PC-9 (cell line): ENCODE data around the gene MITF. TPM values are rescaled to one million over a fixed set of nuclear protein-coding genes. Genes with fewer than 3 reads are reported as not detected.

Experiments
- BruUV-seq: library from RNA; stranded (reverse); fragments of 400-500 nt; replicated peaks from 2 replicates; lab custom pipeline; 2021; lab: Mats Ljungman, UMichigan
- CTCF ChIA-PET: fragments of 300-600 bp; sonication (Branson Sonifier 250); formaldehyde crosslinking; loops from one replicate; lab custom pipeline; 2022; ENCODE audit warnings: antibody characterized with exemption; lab: Charles Lee
- POLR2A ChIA-PET: fragments of 300-600 bp; sonication (Branson Sonifier 250); formaldehyde crosslinking; loops from one replicate; lab custom pipeline; 2022; ENCODE audit warnings: antibody characterized with exemption; ENCODE audit not compliant: unreplicated experiment; lab: Charles Lee
- DNase-seq, 2 experiments: peaks; one replicate each; pipeline versions ENCODE4 v3.0.0 to v3.0.0-alpha.2; 2015 to 2022; ENCODE audit warnings: mixed read lengths in 1 of 2
- H2AFZ ChIP-seq: fragments of 200-600 bp; sonication (generic); 2 replicates; pipeline ENCODE4 v1.8.1; 2017; ENCODE audit warnings: antibody characterized with exemption
- H3F3A ChIP-seq: fragments of 200-600 bp; sonication (generic); 2 replicates; pipeline ENCODE4 v1.8.1; 2017; ENCODE audit warnings: antibody characterized with exemption, mild to moderate bottlenecking, low read depth; ENCODE audit not compliant: insufficient read depth
- H3K27ac ChIP-seq: fragments of 200-600 bp; sonication (generic); 2 replicates; pipeline ENCODE4 v1.6.1; 2016; ENCODE audit warnings: mixed run types
- H3K27me3 ChIP-seq: fragments of 200-600 bp; sonication (generic); 2 replicates; pipeline ENCODE4 v1.6.1; 2016; ENCODE audit warnings: low read depth, mixed run types; ENCODE audit not compliant: insufficient read depth
- H3K36me3 ChIP-seq: fragments of 200-600 bp; sonication (generic); 2 replicates; pipeline ENCODE4 v1.6.1; 2016; ENCODE audit warnings: low read depth, mixed run types
- H3K4me1 ChIP-seq: fragments of 200-600 bp; sonication (generic); replicated peaks from 2 replicates; pipeline ENCODE4 v1.6.1; 2016; ENCODE audit warnings: mixed run types; ENCODE audit not compliant: insufficient read depth
- H3K4me2 ChIP-seq: fragments of 200-600 bp; sonication (generic); 2 replicates; pipeline ENCODE4 v1.6.1; 2017; ENCODE audit warnings: mixed run types
- H3K4me3 ChIP-seq: fragments of 200-600 bp; sonication (generic); 2 replicates; pipeline ENCODE4 v1.6.1; 2016; ENCODE audit warnings: mixed run types
- H3K79me2 ChIP-seq: fragments of 200-600 bp; sonication (generic); 2 replicates; pipeline ENCODE4 v1.6.1; 2017; ENCODE audit warnings: low read depth, mixed run types
- H3K9me2 ChIP-seq: fragments of 200-600 bp; sonication (generic); 2 replicates; pipeline ENCODE4 v1.8.1; 2017; ENCODE audit warnings: mild to moderate bottlenecking; ENCODE audit not compliant: insufficient read depth
- H3K9me3 ChIP-seq: fragments of 200-600 bp; sonication (generic); 2 replicates; pipeline ENCODE4 v1.8.1; 2016; ENCODE audit warnings: low read depth; ENCODE audit not compliant: insufficient read depth
- H4K20me1 ChIP-seq: fragments of 200-600 bp; sonication (generic); 2 replicates; pipeline ENCODE4 v1.8.1; 2017; ENCODE audit not compliant: insufficient read depth
- EZH2 ChIP-seq: fragments of 200-600 bp; sonication (generic); IDR thresholded peaks from 2 replicates; pipeline ENCODE4 v1.8.0; 2017; ENCODE audit warnings: antibody characterized with exemption, low read depth
- intact Hi-C: fragments of 100-400 bp; cut with micrococcal nuclease; formaldehyde crosslinking; loops from one replicate; pipeline ENCODE4 v1.10.0; 2022; ENCODE audit not compliant: unreplicated experiment
- total RNA-seq: library from RNA; stranded (reverse); gene quantifications from 2 replicates; pipeline ENCODE4 v1.2.3, GENCODE V29; 2021
- TF ChIP-seq, protein P1 (sequence below): fragments of 200-600 bp; sonication (generic); conservative IDR thresholded peaks from 2 replicates; pipeline ENCODE4 v1.6.1; 2017; ENCODE audit warnings: mixed run types, antibody characterized with exemption, mild to moderate bottlenecking, moderate library complexity

MITF gene
- total RNA-seq, 1 experiment from 2014 or later: 15.5 TPM

DNA sequence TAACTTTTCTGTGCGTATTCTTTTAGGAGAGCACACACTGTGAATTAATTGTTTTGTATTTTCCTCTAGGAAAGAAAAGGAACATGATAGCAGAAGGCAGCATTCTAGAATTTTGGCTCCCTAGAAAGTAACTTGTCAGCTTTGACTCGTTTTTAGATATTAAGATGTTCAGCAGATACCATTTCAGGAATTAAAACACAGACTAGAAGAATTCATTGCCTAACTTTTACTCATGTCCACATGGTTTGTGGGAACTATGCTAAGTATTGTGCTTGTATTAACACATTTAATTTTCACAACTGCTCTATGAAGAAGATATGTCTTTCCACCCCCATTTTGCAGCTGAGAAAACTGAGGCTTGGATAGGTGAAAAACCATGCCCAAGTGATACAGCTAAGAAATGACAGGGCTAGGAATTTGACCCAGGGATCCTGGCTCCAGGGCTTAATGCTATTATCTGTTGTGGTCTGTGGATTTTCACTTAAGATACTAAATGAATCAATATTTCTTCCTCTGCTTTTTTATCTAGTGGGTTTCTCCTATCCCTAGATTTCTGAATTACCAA is 128.8 kb downstream of the MITF start:
- Histone ChIP-seq H3F3A (peaks cover 17% of the 10 kb centered on the region; the same call in 1 of the 2 replicates), H3K27me3 (no peaks in the 10 kb centered on the region), H3K79me2 (no peaks in the 10 kb centered on the region), H3K27ac (peak overlapping the region; percentile 83), H3K4me3 (no peak overlapping the region), H3K36me3 (no peaks in the 10 kb centered on the region), H3K9me2 (no peaks in the 10 kb centered on the region), H3K4me2 (peak overlapping the region; percentile 65), H3K9me3 (no peaks in the 10 kb centered on the region), H3K4me1 (peaks cover 53% of the 10 kb centered on the region), H2AFZ (no peak overlapping the region), H4K20me1 (no peaks in the 10 kb centered on the region)
- intact Hi-C loops: loop anchor here (2.0 to 10.0 kb wide), 3 partner anchors 81 to 853 kb away; partner anchors contain the start of genes EOGT and MITF
- no peak for TF ChIP-seq EZH2
- TF ChIP-seq, protein P1, sequence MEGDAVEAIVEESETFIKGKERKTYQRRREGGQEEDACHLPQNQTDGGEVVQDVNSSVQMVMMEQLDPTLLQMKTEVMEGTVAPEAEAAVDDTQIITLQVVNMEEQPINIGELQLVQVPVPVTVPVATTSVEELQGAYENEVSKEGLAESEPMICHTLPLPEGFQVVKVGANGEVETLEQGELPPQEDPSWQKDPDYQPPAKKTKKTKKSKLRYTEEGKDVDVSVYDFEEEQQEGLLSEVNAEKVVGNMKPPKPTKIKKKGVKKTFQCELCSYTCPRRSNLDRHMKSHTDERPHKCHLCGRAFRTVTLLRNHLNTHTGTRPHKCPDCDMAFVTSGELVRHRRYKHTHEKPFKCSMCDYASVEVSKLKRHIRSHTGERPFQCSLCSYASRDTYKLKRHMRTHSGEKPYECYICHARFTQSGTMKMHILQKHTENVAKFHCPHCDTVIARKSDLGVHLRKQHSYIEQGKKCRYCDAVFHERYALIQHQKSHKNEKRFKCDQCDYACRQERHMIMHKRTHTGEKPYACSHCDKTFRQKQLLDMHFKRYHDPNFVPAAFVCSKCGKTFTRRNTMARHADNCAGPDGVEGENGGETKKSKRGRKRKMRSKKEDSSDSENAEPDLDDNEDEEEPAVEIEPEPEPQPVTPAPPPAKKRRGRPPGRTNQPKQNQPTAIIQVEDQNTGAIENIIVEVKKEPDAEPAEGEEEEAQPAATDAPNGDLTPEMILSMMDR: no peak
- ChIA-PET CTCF (no interaction called here), POLR2A (no interaction called here)
- BruUV-seq: no TSS peak
- DNase-seq: no peak

DNA sequence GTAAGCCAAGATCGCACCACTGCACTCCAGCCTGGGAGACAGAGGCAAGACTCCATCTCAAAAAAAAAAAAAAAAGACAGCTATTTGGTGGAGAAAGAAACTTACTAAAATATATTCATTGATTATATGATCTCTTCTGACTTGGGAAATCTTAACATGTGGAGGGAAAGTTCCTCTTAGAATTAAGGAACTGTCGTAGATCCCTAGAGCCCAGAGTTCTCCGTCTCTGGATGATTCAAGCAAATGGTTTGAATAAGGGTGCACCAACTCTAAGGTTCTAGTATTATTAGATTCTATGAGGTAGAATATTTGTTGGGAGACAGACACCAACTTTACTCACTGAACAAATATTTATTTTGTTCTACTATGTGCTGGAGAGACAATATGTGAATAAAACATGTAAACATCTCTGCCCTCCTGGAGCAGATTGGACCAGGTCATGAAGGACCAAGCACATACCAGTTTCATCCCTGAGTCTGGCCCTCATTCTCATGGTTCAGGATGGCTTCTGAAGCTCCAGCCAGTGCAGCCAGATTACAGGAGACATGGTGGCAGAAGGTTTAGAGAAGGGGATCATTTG is 129.7 kb downstream of the MITF start:
- ChIA-PET CTCF (interaction anchor here (0.6 kb wide), 1 partner anchor 178 kb away, joined by 3 read pairs; no protein-coding TSS in a partner anchor), POLR2A (no interaction called here)
- no peaks in the 10 kb centered on the region for H3K79me2 ChIP-seq
- TF ChIP-seq EZH2: no peak
- TF ChIP-seq, protein P1: no peak
- no peak overlapping the region for H3K27ac ChIP-seq
- H3K36me3 ChIP-seq: no peaks in the 10 kb centered on the region
- no peak overlapping the region for H3K4me2 ChIP-seq
- no peaks in the 10 kb centered on the region for H3K9me2 ChIP-seq
- no peaks in the 10 kb centered on the region for H4K20me1 ChIP-seq
- BruUV-seq: no TSS peak
- H3K4me3 ChIP-seq: no peak overlapping the region
- peaks cover 17% of the 10 kb centered on the region; the same call in 1 of the 2 replicates for H3F3A ChIP-seq
- H3K27me3 ChIP-seq: no peaks in the 10 kb centered on the region
- H2AFZ ChIP-seq: no peak overlapping the region
- no peak for DNase-seq
- intact Hi-C loops: loop anchor here (5.0 to 10.0 kb wide), 2 partner anchors 82 to 854 kb away; partner anchors contain the start of gene EOGT
- peaks cover 53% of the 10 kb centered on the region for H3K4me1 ChIP-seq
- H3K9me3 ChIP-seq: no peaks in the 10 kb centered on the region

DNA sequence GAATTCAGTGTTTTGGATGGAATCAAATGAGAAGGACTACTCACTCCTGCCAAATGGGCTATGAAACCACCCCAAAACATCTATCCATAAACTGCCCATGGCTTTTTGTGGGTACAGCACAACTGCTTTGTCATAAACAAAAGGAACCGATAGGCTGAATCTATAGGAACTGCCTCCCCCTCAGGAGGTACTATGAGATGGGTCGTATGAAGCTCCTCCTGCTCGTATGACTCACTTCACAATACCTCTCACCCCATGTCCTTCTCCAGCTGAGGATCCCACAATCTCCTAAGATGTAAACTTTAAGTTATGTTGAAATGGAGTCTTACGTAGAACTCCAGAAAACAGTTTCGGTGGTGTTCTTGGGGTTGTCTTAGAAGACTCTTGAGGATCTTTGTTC is 130.4 kb downstream of the MITF start:
- Histone ChIP-seq H2AFZ (no peak overlapping the region), H4K20me1 (no peaks in the 10 kb centered on the region), H3K36me3 (no peaks in the 10 kb centered on the region), H3F3A (peaks cover 17% of the 10 kb centered on the region; the same call in 1 of the 2 replicates), H3K4me3 (no peak overlapping the region), H3K79me2 (no peaks in the 10 kb centered on the region), H3K27ac (no peak overlapping the region), H3K9me3 (no peaks in the 10 kb centered on the region), H3K9me2 (no peaks in the 10 kb centered on the region), H3K4me2 (no peak overlapping the region), H3K27me3 (no peaks in the 10 kb centered on the region), H3K4me1 (peaks cover 53% of the 10 kb centered on the region)
- ChIA-PET POLR2A (interaction anchor here (0.6 kb wide), 1 partner anchor 132 kb away, joined by 4 read pairs; no protein-coding TSS in a partner anchor), CTCF (interaction anchor here (0.6 kb wide), 1 partner anchor 179 kb away, joined by 3 read pairs; no protein-coding TSS in a partner anchor)
- no peak for DNase-seq
- no TSS peak for BruUV-seq
- intact Hi-C loops: loop anchor here (5.0 to 10.0 kb wide), 2 partner anchors 82 to 855 kb away; partner anchors contain the start of gene EOGT
- TF ChIP-seq, protein P1: no peak
- TF ChIP-seq EZH2: no peak
